Uterus (tissue), 4 donors: Measurements from ENCODE around the gene KRT74. TPM values are rescaled to one million over a fixed set of nuclear protein-coding genes. Genes with fewer than 3 reads are reported as not detected.

Experiments
- DNase-seq, 2 donors: peaks; one replicate each; pipeline ENCODE4 v3.0.0-alpha.2; 2019 to 2020
- H3K27ac ChIP-seq, 2 donors: fragments of 200-600 bp; sonication (generic); 1 replicate in 1 of 2; 2 replicates in 1 of 2; pipeline ENCODE4 v1.5.1; 2016 to 2018
- H3K27me3 ChIP-seq, 2 donors: fragments of 200-600 bp; sonication (generic); one replicate each; pipeline ENCODE4 v1.5.1; 2018 to 2019; ENCODE audit warnings: control low read depth in 1 of 2
- H3K36me3 ChIP-seq, 2 donors: fragments of 200-600 bp; sonication (generic); one replicate each; pipeline ENCODE4 v1.5.1; 2019; ENCODE audit warnings: control low read depth in 1 of 2
- H3K4me1 ChIP-seq, 2 donors: fragments of 200-600 bp; sonication (generic); one replicate each; pipeline ENCODE4 v1.5.1; 2018 to 2019; ENCODE audit warnings: control low read depth in 1 of 2
- H3K4me3 ChIP-seq, 2 donors: fragments of 200-600 bp; sonication (generic); 1 replicate in 1 of 2; 2 replicates in 1 of 2; pipeline ENCODE4 v1.5.1; 2018 to 2019; ENCODE audit warnings: mild to moderate bottlenecking in 1 of 2
- H3K9me3 ChIP-seq, 2 donors: fragments of 200-600 bp; sonication (generic); one replicate each; pipeline ENCODE4 v1.5.1; 2019; ENCODE audit warnings: control low read depth in 1 of 2
- CTCF ChIP-seq, 4 experiments: fragments of 200-600 bp in 2 of 4; fragments of 450-650 bp in 2 of 4; sonication (generic) in 2 of 4; IDR thresholded peaks; one replicate each; pipeline ENCODE4 v1.5.1; 2016 to 2019; ENCODE audit warnings: antibody characterized with exemption in 4 of 4, mild to moderate bottlenecking in 2 of 4, moderate library complexity in 1 of 4
- POLR2A ChIP-seq, 2 donors: fragments of 450-650 bp; IDR thresholded peaks; one replicate each; pipeline ENCODE4 v1.6.1; 2016; ENCODE audit warnings: antibody characterized with exemption in 2 of 2, mild to moderate bottlenecking in 1 of 2, moderate library complexity in 1 of 2
- intact Hi-C: fragments of 100-400 bp; cut with DNase I; formaldehyde crosslinking; loops from one replicate; pipeline ENCODE4 v1.15.1; 2023; ENCODE audit warnings: low total_unique reads
- total RNA-seq, 4 donors: library from RNA; depleted of rRNA in 3 of 4; stranded (reverse); fragments of >200 nt in 3 of 4; gene quantifications; one replicate each; pipeline versions ENCODE4 v1.1.0 to v1.2.4, GENCODE V29; 2014 to 2023
- donor health status: DM: yes; HTN: yes; CAD: no.

The KRT74 gene
- total RNA-seq, 4 donors from 2014 or later: not detected

GRCh38 chr12:52527121-52527800 is 46.4 kb downstream of the KRT74 start:
- Histone ChIP-seq H3K4me1 (no peaks in the 10 kb centered on the region), H3K4me3 (no peak overlapping the region), H3K27ac (no peak overlapping the region), H3K36me3 (no peaks in the 10 kb centered on the region), H3K9me3 (no peaks in the 10 kb centered on the region), H3K27me3 (no peaks in the 10 kb centered on the region)
- TF ChIP-seq POLR2A (IDR thresholded peaks at IDR 0.05) (no peak), CTCF (IDR thresholded peaks at IDR 0.05) (no peak)
- intact Hi-C loops: no loop called here
- DNase-seq: no peak

- no peak for DNase-seq
- Histone ChIP-seq H3K36me3 (no peaks in the 10 kb centered on the region), H3K4me3 (no peak overlapping the region), H3K4me1 (no peaks in the 10 kb centered on the region), H3K9me3 (no peaks in the 10 kb centered on the region), H3K27me3 (no peaks in the 10 kb centered on the region), H3K27ac (no peak overlapping the region)
- intact Hi-C loops: no loop called here
- TF ChIP-seq POLR2A (IDR thresholded peaks at IDR 0.05): no peak
- TF ChIP-seq CTCF (IDR thresholded peaks at IDR 0.05): no peak
Measured at GRCh38 chr12:52526511-52526951, 47.1 kb downstream of the KRT74 start.

GRCh38 chr12:52525661-52526499 is 47.8 kb downstream of the KRT74 start:
- H3K36me3 ChIP-seq: no peaks in the 10 kb centered on the region
- H3K27ac ChIP-seq: no peak overlapping the region
- DNase-seq: no peak
- no peaks in the 10 kb centered on the region for H3K27me3 ChIP-seq
- H3K4me3 ChIP-seq: no peak overlapping the region
- TF ChIP-seq CTCF (IDR thresholded peaks at IDR 0.05) (no peak), POLR2A (IDR thresholded peaks at IDR 0.05) (no peak)
- H3K9me3 ChIP-seq: no peaks in the 10 kb centered on the region
- no peaks in the 10 kb centered on the region for H3K4me1 ChIP-seq
- intact Hi-C loops: no loop called here

- Histone ChIP-seq H3K27me3 (no peaks in the 10 kb centered on the region), H3K9me3 (no peaks in the 10 kb centered on the region), H3K27ac (no peak overlapping the region), H3K4me1 (no peaks in the 10 kb centered on the region), H3K36me3 (no peaks in the 10 kb centered on the region), H3K4me3 (no peak overlapping the region)
- DNase-seq: no peak
- no peak for TF ChIP-seq CTCF (IDR thresholded peaks at IDR 0.05)
- TF ChIP-seq POLR2A (IDR thresholded peaks at IDR 0.05): no peak
- intact Hi-C loops: no loop called here
Measured at GRCh38 chr12:52524898-52525591, 48.6 kb downstream of the KRT74 start.
